GM21786 (cell line): ENCODE results near the gene BARD1.
"Not testable (repeated sequence)": the region's sequence is repeated elsewhere in the genome, so short reads cannot be mapped to it uniquely, and the experiment has no call there.

Experiments used
- ATAC-seq: cut with Tn5 transposase; IDR thresholded peaks from one replicate; pipeline ENCODE4 v1.9.1; 2021; ENCODE audit not compliant: unreplicated experiment

Gene BARD1

GRCh38 chr2:214772443-214773015 is 37.0 kb downstream of the BARD1 start:
- ATAC-seq: no peak

GRCh38 chr2:214765180-214765579 is 44.3 kb downstream of the BARD1 start:
- no peak for ATAC-seq

- ATAC-seq: no peak
Measured at GRCh38 chr2:214753455-214753854, 56.0 kb downstream of the BARD1 start.

- ATAC-seq: no peak
Measured at GRCh38 chr2:214750529-214750928, 59.0 kb downstream of the BARD1 start.

- peak; percentile 63 for ATAC-seq
Measured at GRCh38 chr2:214747992-214748391, 61.5 kb downstream of the BARD1 start.

- peak; percentile 26 for ATAC-seq
Measured at GRCh38 chr2:214742119-214742518, 67.4 kb downstream of the BARD1 start.

GRCh38 chr2:214740867-214741395 is 68.6 kb downstream of the BARD1 start:
- ATAC-seq: no peak

- peak; percentile 97 for ATAC-seq
Measured at GRCh38 chr2:214737188-214737587, 72.3 kb downstream of the BARD1 start.

GRCh38 chr2:214730800-214731407 is 78.6 kb downstream of the BARD1 start:
- ATAC-seq: peak; percentile 78

- ATAC-seq: no peak
Measured at GRCh38 chr2:214730248-214730647, 79.2 kb downstream of the BARD1 start.

GRCh38 chr2:214724741-214725140 is 84.7 kb downstream of the BARD1 start:
- ATAC-seq: no peak

GRCh38 chr2:214717837-214718236 is 91.6 kb downstream of the BARD1 start:
- not testable (repeated sequence) for ATAC-seq

- ATAC-seq: no peak
Measured at GRCh38 chr2:214716811-214717560, 92.5 kb downstream of the BARD1 start.

GRCh38 chr2:214715025-214715424 is 94.5 kb downstream of the BARD1 start:
- no peak for ATAC-seq

- no peak for ATAC-seq
Measured at GRCh38 chr2:214713080-214713830, 96.2 kb downstream of the BARD1 start.

GRCh38 chr2:214710729-214711128 is 98.8 kb downstream of the BARD1 start:
- ATAC-seq: no peak

GRCh38 chr2:214706986-214707385 is 102.5 kb downstream of the BARD1 start:
- no peak for ATAC-seq

- no peak for ATAC-seq
Measured at GRCh38 chr2:214699236-214699635, 110.2 kb downstream of the BARD1 start.

GRCh38 chr2:214696681-214697080 is 112.8 kb downstream of the BARD1 start:
- ATAC-seq: no peak

GRCh38 chr2:214695789-214696188 is 113.7 kb downstream of the BARD1 start:
- ATAC-seq: no peak

GRCh38 chr2:214683557-214683956 is 125.9 kb downstream of the BARD1 start:
- peak; percentile 81 for ATAC-seq
